Measurements from ENCODE around the gene ZNF239.
A peak's percentile ranks its signal among the peaks of the same experiment; 100 is the strongest.
"Not testable (repeated sequence)": the region's sequence is repeated elsewhere in the genome, so short reads cannot be mapped to it uniquely, and the experiment has no call there.

The ZNF239 gene

DNA sequence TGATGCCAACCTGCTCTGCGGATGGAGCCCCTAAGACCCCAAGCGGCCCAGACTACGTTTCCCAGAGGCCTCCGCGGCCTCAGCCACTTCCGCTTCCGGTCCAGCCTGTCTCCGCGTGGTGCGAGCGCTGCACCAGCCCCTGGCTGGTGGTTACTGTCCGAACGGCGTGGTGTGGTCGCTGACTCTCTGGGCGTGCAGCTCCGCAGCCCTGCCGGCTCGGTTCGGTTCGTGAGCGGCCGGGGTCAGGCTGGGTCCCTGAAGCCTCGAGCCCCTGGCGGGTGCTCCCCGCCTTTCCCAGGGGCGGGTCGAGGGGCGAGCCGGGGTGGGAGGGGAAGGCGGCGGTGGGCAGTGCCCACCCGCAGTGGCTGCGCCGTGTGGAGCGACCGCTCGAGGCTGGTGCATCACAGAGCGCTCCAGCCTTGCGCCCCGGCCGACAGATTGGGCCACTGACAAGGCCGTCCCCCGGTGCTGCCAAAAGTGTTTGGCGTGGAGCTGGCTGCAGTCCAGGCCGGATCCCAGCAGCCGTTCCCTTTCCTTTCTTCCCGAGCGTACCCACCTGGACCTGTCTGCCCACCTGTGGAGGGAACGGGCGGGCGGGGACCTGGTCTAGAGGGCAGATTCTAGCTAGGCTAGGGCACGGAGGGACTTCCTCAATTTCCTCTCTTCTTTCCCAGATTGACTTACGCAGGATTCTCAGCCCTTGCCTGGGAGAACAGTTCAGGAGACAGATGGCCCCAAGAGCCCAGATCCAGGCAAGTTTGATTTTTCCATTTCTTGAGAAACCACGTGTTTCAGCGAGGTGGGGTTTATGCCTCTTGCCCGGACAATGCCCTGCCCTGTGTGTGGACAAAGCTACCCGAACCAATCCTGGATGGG lies 32.1 kb upstream of the ZNF239 start, which contains the start of gene ZNF485:
Gene ZNF485 (plus strand): TSS at position 116 of the 876 bp plus-strand sequence. CDS start 613 bp downstream, at position 729.
- no peak for TF ChIP-seq CTCF (conservative IDR thresholded peaks at IDR 0.05)
- TF ChIP-seq ZFX (IDR thresholded peaks at IDR 0.05), result peak; percentile 50
- peak within 1 kb of the TSS; percentile 95 for H3K27ac ChIP-seq

DNA sequence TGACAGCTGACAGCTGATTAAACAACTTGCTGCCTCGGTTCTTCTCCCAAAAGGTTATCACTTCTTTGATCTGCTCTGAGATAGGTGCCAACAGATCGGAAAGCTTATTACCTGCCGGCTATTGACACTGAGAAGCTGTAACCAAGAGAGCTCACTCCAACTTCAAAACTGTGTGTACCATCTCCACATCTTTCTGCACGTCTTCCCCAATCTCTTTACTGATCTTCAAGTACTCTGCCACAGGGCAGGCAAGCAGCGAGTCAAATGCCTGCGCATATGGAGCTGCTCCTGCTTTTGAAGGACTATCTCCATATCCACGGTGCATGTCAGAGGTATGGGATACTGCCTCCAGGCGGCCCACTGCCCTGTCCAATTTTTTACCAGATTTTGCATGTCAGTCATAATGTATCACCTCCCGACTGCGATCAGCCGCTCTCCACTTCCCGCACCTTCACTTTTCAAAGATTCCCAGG lies 31.5 kb upstream of the ZNF239 start:
- TF ChIP-seq ZFX (IDR thresholded peaks at IDR 0.05), result no peak
- no peak for TF ChIP-seq CTCF (conservative IDR thresholded peaks at IDR 0.05)
- peak overlapping the region; percentile 95 for H3K27ac ChIP-seq

GRCh38 chr10:43601576-43601975 lies 27.2 kb upstream of the ZNF239 start:
- H3K27ac ChIP-seq, result not testable (repeated sequence)

DNA sequence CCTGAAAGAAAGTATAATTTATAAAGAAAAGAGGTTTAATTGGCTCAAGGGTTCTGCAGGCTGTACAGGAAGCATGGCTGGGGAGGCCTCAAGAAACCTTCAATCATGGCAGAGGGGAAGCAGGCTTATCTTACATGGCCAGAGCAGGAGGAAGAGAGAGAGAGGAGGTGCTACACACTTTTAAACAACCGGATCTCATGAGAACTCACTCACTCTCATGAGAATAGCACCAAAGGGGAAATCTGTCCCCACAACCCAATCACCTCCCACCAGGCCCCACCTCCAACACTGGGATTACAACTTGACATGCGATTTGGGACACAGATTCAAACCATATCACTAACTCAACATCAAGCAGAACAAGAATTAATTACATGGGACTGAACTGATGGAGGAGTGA lies 24.9 kb upstream of the ZNF239 start:
- TF ChIP-seq CTCF (conservative IDR thresholded peaks at IDR 0.05) (no peak), ZFX (IDR thresholded peaks at IDR 0.05) (no peak)
- H3K27ac ChIP-seq, result no peak overlapping the region

- TF ChIP-seq ZFX (IDR thresholded peaks at IDR 0.05) (no peak), CTCF (conservative IDR thresholded peaks at IDR 0.05) (no peak)
These were observed 24.0 kb upstream of the ZNF239 start for GRCh38 chr10:43598446-43598845.

DNA sequence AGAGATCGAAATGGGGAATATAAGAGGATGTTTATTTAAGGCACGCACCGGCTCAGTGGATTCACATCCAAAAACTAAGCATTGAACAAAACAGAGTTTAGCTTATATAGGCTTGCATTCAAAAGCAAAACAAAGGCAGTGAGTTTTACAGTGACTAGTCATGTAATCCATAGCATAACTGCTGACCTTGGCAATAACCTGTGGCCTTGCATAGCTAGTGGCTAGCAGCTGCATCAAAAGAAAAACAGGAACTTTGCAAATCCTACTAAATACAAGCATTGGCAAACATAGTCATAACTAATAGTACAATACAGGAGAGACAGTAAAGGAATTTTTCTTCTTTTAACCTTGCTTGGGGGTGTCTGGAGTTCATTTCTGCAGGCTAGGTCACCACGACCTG lies 22.1 kb upstream of the ZNF239 start:
- H3K27ac ChIP-seq, result no peak overlapping the region
- no peak for TF ChIP-seq CTCF (conservative IDR thresholded peaks at IDR 0.05)
- no peak for TF ChIP-seq ZFX (IDR thresholded peaks at IDR 0.05)

More at GRCh38 chr10:43598446-43598845, 24.0 kb upstream of the ZNF239 start:
- no peak overlapping the region for H3K27ac ChIP-seq

- no peak overlapping the region for H3K27ac ChIP-seq
- no peak for TF ChIP-seq ZFX (IDR thresholded peaks at IDR 0.05)
- no peak for TF ChIP-seq CTCF (conservative IDR thresholded peaks at IDR 0.05)
These were observed 21.4 kb upstream of the ZNF239 start for GRCh38 chr10:43595739-43596298.
